ENCODE measurements around the gene FAM184A.
A peak's percentile ranks its signal among the peaks of the same experiment; 100 is the strongest.

Gene FAM184A

GRCh38 chr6:118940770-118941169 is 137.7 kb downstream of the FAM184A start:
- TF ChIP-seq, protein P1, sequence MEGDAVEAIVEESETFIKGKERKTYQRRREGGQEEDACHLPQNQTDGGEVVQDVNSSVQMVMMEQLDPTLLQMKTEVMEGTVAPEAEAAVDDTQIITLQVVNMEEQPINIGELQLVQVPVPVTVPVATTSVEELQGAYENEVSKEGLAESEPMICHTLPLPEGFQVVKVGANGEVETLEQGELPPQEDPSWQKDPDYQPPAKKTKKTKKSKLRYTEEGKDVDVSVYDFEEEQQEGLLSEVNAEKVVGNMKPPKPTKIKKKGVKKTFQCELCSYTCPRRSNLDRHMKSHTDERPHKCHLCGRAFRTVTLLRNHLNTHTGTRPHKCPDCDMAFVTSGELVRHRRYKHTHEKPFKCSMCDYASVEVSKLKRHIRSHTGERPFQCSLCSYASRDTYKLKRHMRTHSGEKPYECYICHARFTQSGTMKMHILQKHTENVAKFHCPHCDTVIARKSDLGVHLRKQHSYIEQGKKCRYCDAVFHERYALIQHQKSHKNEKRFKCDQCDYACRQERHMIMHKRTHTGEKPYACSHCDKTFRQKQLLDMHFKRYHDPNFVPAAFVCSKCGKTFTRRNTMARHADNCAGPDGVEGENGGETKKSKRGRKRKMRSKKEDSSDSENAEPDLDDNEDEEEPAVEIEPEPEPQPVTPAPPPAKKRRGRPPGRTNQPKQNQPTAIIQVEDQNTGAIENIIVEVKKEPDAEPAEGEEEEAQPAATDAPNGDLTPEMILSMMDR (IDR thresholded peaks at IDR 0.05; ENCODE audit: borderline replicate concordance, control extremely low read depth, extremely low read depth, insufficient read depth, missing control alignments), result no peak
- in situ Hi-C loops (cut with MboI; ENCODE audit: low sequenced_read_pairs, unreplicated experiment), result no loop called here
- no peak for DNase-seq (ENCODE audit: low spot score)

- TF ChIP-seq, protein P1 (IDR thresholded peaks at IDR 0.05; ENCODE audit: borderline replicate concordance, control extremely low read depth, extremely low read depth, insufficient read depth, missing control alignments), result no peak
- DNase-seq (ENCODE audit: low spot score), result no peak
- in situ Hi-C loops (cut with MboI; ENCODE audit: low sequenced_read_pairs, unreplicated experiment), result no loop called here
These were observed 138.8 kb downstream of the FAM184A start for GRCh38 chr6:118939683-118940082.

DNA sequence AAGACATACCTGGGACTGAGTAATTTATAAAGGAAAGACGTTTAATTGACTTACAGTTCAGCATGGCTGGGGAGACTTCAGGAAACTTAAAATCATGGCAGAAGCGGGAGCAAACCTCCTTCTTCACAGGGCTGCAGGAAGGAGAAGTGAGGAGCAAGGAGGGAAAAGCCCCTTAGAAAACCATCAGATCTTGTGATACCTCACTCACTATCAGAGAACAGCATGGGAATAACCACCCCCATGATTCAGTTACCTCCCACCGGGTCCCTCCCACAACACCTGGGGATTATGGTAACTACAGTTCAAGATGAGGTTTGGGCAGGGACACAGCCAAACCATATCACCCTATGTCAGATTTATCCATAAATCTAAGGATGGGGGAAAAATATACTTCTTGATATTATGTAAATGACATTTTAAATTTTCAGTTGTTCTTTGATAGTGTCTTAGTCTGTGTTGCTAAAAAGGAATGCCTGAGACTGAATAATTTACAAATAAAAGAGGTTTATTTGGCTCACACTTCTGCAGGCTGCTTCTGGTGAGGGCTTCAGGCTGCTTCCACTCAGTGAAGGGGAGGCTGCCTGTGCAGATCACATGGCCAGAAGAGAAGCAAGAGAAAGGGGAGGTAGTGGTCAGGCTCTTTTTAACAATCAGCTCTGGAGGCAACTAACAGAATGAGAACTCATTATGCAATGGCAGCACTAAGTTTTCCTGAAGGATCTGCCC is 142.3 kb downstream of the FAM184A start:
- DNase-seq (ENCODE audit: low spot score), result no peak
- TF ChIP-seq, protein P1 (IDR thresholded peaks at IDR 0.05; ENCODE audit: borderline replicate concordance, control extremely low read depth, extremely low read depth, insufficient read depth, missing control alignments), result no peak
- in situ Hi-C loops (cut with MboI; ENCODE audit: low sequenced_read_pairs, unreplicated experiment), result no loop called here

GRCh38 chr6:118935331-118935668 is 143.2 kb downstream of the FAM184A start:
- in situ Hi-C loops (cut with MboI; ENCODE audit: low sequenced_read_pairs, unreplicated experiment), result no loop called here
- TF ChIP-seq, protein P1 (IDR thresholded peaks at IDR 0.05; ENCODE audit: borderline replicate concordance, control extremely low read depth, extremely low read depth, insufficient read depth, missing control alignments), result no peak
- no peak for DNase-seq (ENCODE audit: low spot score)

GRCh38 chr6:118934461-118935330 is 143.8 kb downstream of the FAM184A start, which contains the start of gene MCM9:
MCM9 (minus strand) TSS chr6:118935159; CDS start chr6:118931723, 3,436 bp downstream.
- TF ChIP-seq, protein P1 (IDR thresholded peaks at IDR 0.05; ENCODE audit: borderline replicate concordance, control extremely low read depth, extremely low read depth, insufficient read depth, missing control alignments), result no peak
- in situ Hi-C loops (cut with MboI; ENCODE audit: low sequenced_read_pairs, unreplicated experiment), result no loop called here
- DNase-seq (ENCODE audit: low spot score), result peak; percentile 96

DNA sequence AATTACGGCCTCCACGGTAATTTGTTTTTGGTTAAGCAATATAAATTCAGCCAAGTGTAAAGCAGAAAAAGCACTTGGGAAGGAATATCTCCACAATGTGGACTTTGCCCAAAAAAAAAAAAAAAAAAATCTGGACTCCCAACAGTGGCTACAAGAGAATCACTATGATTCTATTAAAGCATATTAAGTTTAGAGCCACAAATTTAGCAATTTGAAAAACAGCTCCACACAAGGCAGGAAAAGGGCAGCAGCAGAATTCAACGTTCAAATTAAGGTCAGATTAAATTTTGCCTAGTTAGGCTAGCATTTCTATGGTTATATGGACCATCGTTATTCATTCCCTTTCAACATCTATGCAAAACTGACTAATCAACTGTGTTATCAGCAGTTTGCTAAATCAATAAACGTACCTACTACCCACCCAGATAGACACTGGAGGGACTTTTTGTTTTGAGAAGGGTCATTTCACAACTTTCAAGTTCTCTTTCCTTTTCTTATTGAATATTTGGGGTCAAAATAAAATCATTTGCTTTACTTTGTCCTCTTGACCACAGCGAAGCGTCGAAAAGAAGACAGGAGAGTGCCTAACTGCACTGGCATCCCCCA is 144.5 kb downstream of the FAM184A start:
- TF ChIP-seq, protein P1 (IDR thresholded peaks at IDR 0.05; ENCODE audit: borderline replicate concordance, control extremely low read depth, extremely low read depth, insufficient read depth, missing control alignments), result no peak
- DNase-seq (ENCODE audit: low spot score), result no peak
- in situ Hi-C loops (cut with MboI; ENCODE audit: low sequenced_read_pairs, unreplicated experiment), result no loop called here

All from GM13976 (cell line).